CD4-positive, alpha-beta T cell (primary cell): ENCODE measurements around the gene SOX5. TPM values are rescaled to one million over a fixed set of nuclear protein-coding genes. Genes with fewer than 3 reads are reported as not detected.

Experiments
- ATAC-seq: fragments of 200-7000 bp; cut with Tn5 transposase; one replicate; pipeline ENCODE4 v1.10.0; 2022; ENCODE audit warnings: mild to moderate bottlenecking; ENCODE audit not compliant: poor library complexity
- CTCF ChIA-PET: fragments of 350-600 bp; sonication (Branson Sonifier 250); formaldehyde crosslinking; loops from one replicate; lab custom pipeline; 2021; ENCODE audit warnings: antibody characterized with exemption, inconsistent platforms; lab: Charles Lee
- POLR2A ChIA-PET: fragments of 350-600 bp; sonication (Branson Sonifier 250); formaldehyde crosslinking; loops from one replicate; lab custom pipeline; 2021; ENCODE audit warnings: antibody characterized with exemption, inconsistent platforms; lab: Charles Lee
- DNase-seq, 14 experiments: peaks; one replicate each; pipeline ENCODE4 v3.0.0-alpha.2; 2013 to 2020; ENCODE audit warnings: mixed read lengths in 2 of 14
- H3K27ac ChIP-seq, 2 donors: one replicate each; pipeline versions ENCODE4 v1.5.1 to v1.7.0; 2013; ENCODE audit warnings: low read length in 2 of 2, low read depth in 1 of 2, mild to moderate bottlenecking in 1 of 2
- H3K27me3 ChIP-seq, 2 experiments: 1 replicate in 1 of 2; 2 replicates in 1 of 2; pipeline versions ENCODE4 v1.6.1 to v1.7.0; 2013; ENCODE audit warnings: low read length in 2 of 2, control low read depth in 1 of 2, mild to moderate bottlenecking in 1 of 2, moderate library complexity in 1 of 2; ENCODE audit not compliant: insufficient read depth in 2 of 2, control insufficient read depth in 1 of 2
- H3K36me3 ChIP-seq: one replicate; pipeline ENCODE4 v1.6.1; 2013; ENCODE audit warnings: low read length, control low read depth; ENCODE audit not compliant: insufficient read depth
- H3K4me1 ChIP-seq: one replicate; pipeline ENCODE4 v1.6.1; 2013; ENCODE audit warnings: low read length, control low read depth; ENCODE audit not compliant: insufficient read depth
- H3K4me3 ChIP-seq: one replicate; pipeline ENCODE4 v1.5.1; 2013; ENCODE audit warnings: mild to moderate bottlenecking, low read length, moderate library complexity
- H3K9me3 ChIP-seq, 2 experiments: 1 replicate in 1 of 2; 2 replicates in 1 of 2; pipeline versions ENCODE4 v1.6.1 to v1.7.0; 2013; ENCODE audit warnings: low read length in 2 of 2, mild to moderate bottlenecking in 2 of 2, control low read depth in 1 of 2, moderate library complexity in 1 of 2; ENCODE audit not compliant: control insufficient read depth in 1 of 2, insufficient read depth in 1 of 2
- H3K27ac Mint-ChIP-seq: one replicate; pipeline ENCODE4 v1.8.0; 2020; ENCODE audit warnings: mixed read lengths
- H3K27me3 Mint-ChIP-seq: one replicate; pipeline ENCODE4 v1.8.0; 2021; ENCODE audit warnings: mixed read lengths
- H3K36me3 Mint-ChIP-seq: one replicate; pipeline ENCODE4 v1.8.0; 2021; ENCODE audit warnings: low read depth, mixed read lengths
- H3K4me1 Mint-ChIP-seq: one replicate; pipeline ENCODE4 v1.8.0; 2021; ENCODE audit warnings: low read depth, mixed read lengths
- H3K4me3 Mint-ChIP-seq: one replicate; pipeline ENCODE4 v1.8.0; 2020; ENCODE audit warnings: mild to moderate bottlenecking, mixed read lengths
- H3K9me3 Mint-ChIP-seq: one replicate; pipeline ENCODE4 v1.8.0; 2020; ENCODE audit warnings: mixed read lengths
- CTCF ChIP-seq: fragments of 200-600 bp; IDR thresholded peaks from one replicate; pipeline ENCODE4 v1.8.0; 2022; ENCODE audit warnings: antibody characterized with exemption, mild to moderate bottlenecking
- intact Hi-C, 2 experiments: fragments of 100-400 bp; cut with DNase I in 1 of 2; cut with micrococcal nuclease in 1 of 2; formaldehyde crosslinking; loops; one replicate each; pipeline versions ENCODE4 v1.15.1 to v1.9.0; 2023 to 2025; cut with DNase I, micrococcal nuclease
- total RNA-seq, 174 experiments: library from RNA in 2 of 174; stranded (reverse) in 2 of 174; gene quantifications; one replicate each; pipeline ENCODE4 v1.2.3 and lab custom pipeline; 2021 to 2026

The SOX5 gene
- total RNA-seq, 2 experiments from 2014 or later: not detected

GRCh38 chr12:23893611-23894010, 55.9 kb downstream of the SOX5 start:
- Mint-ChIP-seq H3K4me3 (no peak overlapping the region), H3K4me1 (no peaks in the 10 kb centered on the region), H3K27me3 (no peaks in the 10 kb centered on the region), H3K27ac (no peak overlapping the region), H3K36me3 (no peaks in the 10 kb centered on the region), H3K9me3 (peaks cover 3% of the 10 kb centered on the region)
- ChIA-PET POLR2A (no interaction called here), CTCF (no interaction called here)
- Histone ChIP-seq H3K9me3 (peaks cover 0 to 6% of the 10 kb centered on the region in 2 experiments), H3K36me3 (no peaks in the 10 kb centered on the region), H3K4me3 (no peak overlapping the region), H3K27ac (no peak overlapping the region), H3K4me1 (no peaks in the 10 kb centered on the region), H3K27me3 (no peaks in the 10 kb centered on the region)
- TF ChIP-seq CTCF: no peak
- DNase-seq: no peak
- ATAC-seq: no peak
- intact Hi-C loops: no loop called here

- POLR2A ChIA-PET: no interaction called here
- H3K9me3 ChIP-seq: peaks cover 0 to 6% of the 10 kb centered on the region in 2 experiments
- DNase-seq (no peak), ATAC-seq (no peak)
- no peak for TF ChIP-seq CTCF
- H3K4me1 ChIP-seq: no peaks in the 10 kb centered on the region
- H3K27ac ChIP-seq: no peak overlapping the region
- Mint-ChIP-seq H3K27me3 (no peaks in the 10 kb centered on the region), H3K4me3 (no peak overlapping the region), H3K36me3 (no peaks in the 10 kb centered on the region), H3K4me1 (no peaks in the 10 kb centered on the region), H3K9me3 (no peaks in the 10 kb centered on the region), H3K27ac (no peak overlapping the region)
- no peaks in the 10 kb centered on the region for H3K36me3 ChIP-seq
- H3K27me3 ChIP-seq: no peaks in the 10 kb centered on the region
- intact Hi-C loops: no loop called here
- H3K4me3 ChIP-seq: no peak overlapping the region
- CTCF ChIA-PET: no interaction called here
Measured at GRCh38 chr12:23891115-23891514, 58.4 kb downstream of the SOX5 start.

- H3K27me3 Mint-ChIP-seq: no peaks in the 10 kb centered on the region
- no peaks in the 10 kb centered on the region for H3K4me1 Mint-ChIP-seq
- Histone ChIP-seq H3K27ac (no peak overlapping the region), H3K9me3 (peaks cover 0 to 6% of the 10 kb centered on the region in 2 experiments), H3K4me3 (no peak overlapping the region), H3K27me3 (no peaks in the 10 kb centered on the region), H3K4me1 (no peaks in the 10 kb centered on the region), H3K36me3 (no peaks in the 10 kb centered on the region)
- no peaks in the 10 kb centered on the region for H3K36me3 Mint-ChIP-seq
- TF ChIP-seq CTCF: no peak
- no peaks in the 10 kb centered on the region for H3K9me3 Mint-ChIP-seq
- intact Hi-C loops: no loop called here
- no peak overlapping the region for H3K27ac Mint-ChIP-seq
- no peak overlapping the region for H3K4me3 Mint-ChIP-seq
- CTCF ChIA-PET: no interaction called here
- ATAC-seq (no peak), DNase-seq (no peak)
- POLR2A ChIA-PET: no interaction called here
Measured at GRCh38 chr12:23889069-23889440, 60.4 kb downstream of the SOX5 start.
